ENCODE measurements around the gene ADARB2. TPM values are rescaled to one million over a fixed set of nuclear protein-coding genes. Genes with fewer than 3 reads are reported as not detected.

Gene ADARB2
- total and polyA plus RNA-seq, 10 of the 15 experiments (the other 5 are each of a cell fraction or from before 2014, with no cell fraction given), result 0.02 to 4.1 (median 0.76) TPM

DNA sequence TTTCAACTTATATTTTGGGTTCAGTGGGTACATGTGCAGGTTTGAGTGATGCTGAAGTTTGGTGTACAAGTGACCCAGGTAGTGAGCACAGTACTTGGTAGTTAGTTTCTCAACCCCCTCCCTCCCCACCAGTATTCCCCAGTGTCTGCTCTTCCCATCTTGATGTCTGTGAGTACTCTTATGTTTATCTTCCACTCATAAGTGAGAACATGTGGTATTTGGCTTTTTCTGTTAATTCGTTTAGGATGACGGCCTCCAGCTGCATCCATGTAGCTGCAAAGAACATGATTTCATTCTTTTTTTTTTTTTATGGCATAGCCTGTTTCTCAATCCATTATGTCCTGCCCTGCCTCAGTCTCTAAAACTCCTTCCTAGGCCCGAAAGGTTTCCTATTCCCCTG, 459.0 kb downstream of the ADARB2 start:
- Histone ChIP-seq H4K20me1 (ENCODE audit: control insufficient read depth, insufficient read depth) (no peaks in the 10 kb centered on the region), H2AFZ (ENCODE audit: control insufficient read depth, low read depth, low read length) (no peak overlapping the region), H3K79me2 (ENCODE audit: control insufficient read depth, insufficient read depth, low read length) (no peaks in the 10 kb centered on the region), H3K27me3 (replicated peaks in 1 of 2; ENCODE audit: control insufficient read depth in 2 of 2, insufficient read depth in 2 of 2, low read length in 1 of 2) (no peaks in the 10 kb centered on the region; a peak in 1 of 4 replicates), H3K36me3 (ENCODE audit: control insufficient read depth in 2 of 2, insufficient read depth in 2 of 2, low read length in 1 of 2) (no peaks in the 10 kb centered on the region), H3K27ac (ENCODE audit: control insufficient read depth, insufficient read depth) (no peak overlapping the region), H3K9ac (ENCODE audit: control insufficient read depth, insufficient read depth, low read length) (no peak overlapping the region), H3K4me2 (ENCODE audit: control insufficient read depth, insufficient read depth) (no peak overlapping the region), H3K9me3 (replicated peaks; ENCODE audit: control insufficient read depth, insufficient read depth, low read length) (no peaks in the 10 kb centered on the region), H3K4me1 (ENCODE audit: control insufficient read depth, insufficient read depth, low read length) (no peaks in the 10 kb centered on the region), H3K4me3 (no peak overlapping the region)
- TF ChIP-seq SMAD1 (IDR thresholded peaks at IDR 0.05; ENCODE audit: low read depth, partially characterized antibody) (no peak), POU2F2 (IDR thresholded peaks at IDR 0.05; ENCODE audit: borderline replicate concordance, low read depth, low read length) (no peak), HSF1 (IDR thresholded peaks at IDR 0.05; ENCODE audit: low read depth, low read length) (no peak), E4F1 (IDR thresholded peaks at IDR 0.05; ENCODE audit: borderline replicate concordance, partially characterized antibody) (no peak), ATF7 (IDR thresholded peaks at IDR 0.05; ENCODE audit: low read depth) (no peak), ZNF384 (IDR thresholded peaks at IDR 0.05; ENCODE audit: borderline replicate concordance, low read depth, low read length) (no peak), PAX5 (IDR thresholded peaks at IDR 0.05; ENCODE audit: borderline replicate concordance, low read depth, low read length) (no peak), NR2F1 (conservative IDR thresholded peaks at IDR 0.05) (no peak), PAX8 (IDR thresholded peaks at IDR 0.05) (no peak), ESRRA (IDR thresholded peaks at IDR 0.05; ENCODE audit: low read length) (no peak), HCFC1 (IDR thresholded peaks at IDR 0.05; ENCODE audit: low read length) (no peak)
- TF ChIP-seq, protein P1, sequence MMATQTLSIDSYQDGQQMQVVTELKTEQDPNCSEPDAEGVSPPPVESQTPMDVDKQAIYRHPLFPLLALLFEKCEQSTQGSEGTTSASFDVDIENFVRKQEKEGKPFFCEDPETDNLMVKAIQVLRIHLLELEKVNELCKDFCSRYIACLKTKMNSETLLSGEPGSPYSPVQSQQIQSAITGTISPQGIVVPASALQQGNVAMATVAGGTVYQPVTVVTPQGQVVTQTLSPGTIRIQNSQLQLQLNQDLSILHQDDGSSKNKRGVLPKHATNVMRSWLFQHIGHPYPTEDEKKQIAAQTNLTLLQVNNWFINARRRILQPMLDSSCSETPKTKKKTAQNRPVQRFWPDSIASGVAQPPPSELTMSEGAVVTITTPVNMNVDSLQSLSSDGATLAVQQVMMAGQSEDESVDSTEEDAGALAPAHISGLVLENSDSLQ (IDR thresholded peaks at IDR 0.05), result no peak
- ChIA-PET POLR2A (no interaction called here), CTCF (no interaction called here), RAD21 (ENCODE audit: unreplicated experiment) (no interaction called here), SMC1A (ENCODE audit: uncharacterized antibody, unreplicated experiment) (no interaction called here)
- WGBS (ENCODE audit: insufficient coverage, insufficient replicate concordance, low lambda C conversion rate, missing lambda C conversion rate), result 20% methylated on average over 3 of the region's 3 CpGs
- in situ Hi-C loops (cut with MboI) (no loop called here), intact Hi-C loops (cut with micrococcal nuclease; ENCODE audit: unreplicated experiment) (no loop called here)
- BruUV-seq (replicated peaks), result no TSS peak
- ATAC-seq (no peak), DNase-seq (ENCODE audit: low read depth, low spot score) (no peak), FAIRE-seq (no peak)

All from GM12878 (cell line).